Measurements from ENCODE around the gene UCK2.

Gene UCK2

DNA sequence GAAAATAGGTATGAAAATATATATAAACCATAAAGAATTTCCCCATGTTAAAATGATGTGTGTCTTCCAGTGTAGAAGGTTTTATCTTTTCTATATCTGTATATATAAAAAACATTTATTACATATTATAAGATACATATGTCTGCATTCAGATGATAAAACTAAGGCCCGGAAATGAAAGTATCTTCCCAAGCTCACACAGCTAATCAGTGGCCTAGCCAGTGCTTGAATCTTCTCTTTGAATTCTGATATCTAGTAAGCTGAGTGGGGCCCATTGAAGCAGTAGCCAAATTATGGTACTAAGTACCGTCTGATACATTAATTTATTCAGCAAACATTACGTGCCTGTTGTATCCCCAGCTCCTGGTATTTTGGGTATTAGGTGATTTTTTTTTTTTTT, 28.6 kb downstream of the UCK2 start:
- TF ChIP-seq CTCF (conservative IDR thresholded peaks at IDR 0.05; ENCODE audit: low read length): no peak
- H3K4me3 ChIP-seq (ENCODE audit: low read length): no peak overlapping the region
- no peak for DNase-seq (ENCODE audit: low read depth)

- DNase-seq (ENCODE audit: low read depth): no peak
- TF ChIP-seq CTCF (conservative IDR thresholded peaks at IDR 0.05; ENCODE audit: low read length): no peak
- H3K4me3 ChIP-seq (ENCODE audit: low read length): no peak overlapping the region
Observed at GRCh38 chr1:165856606-165857005, 29.2 kb downstream of the UCK2 start.

- peak; percentile 58 for DNase-seq (ENCODE audit: low read depth)
- H3K4me3 ChIP-seq (ENCODE audit: low read length): no peak overlapping the region
- no peak for TF ChIP-seq CTCF (conservative IDR thresholded peaks at IDR 0.05; ENCODE audit: low read length)
Observed at GRCh38 chr1:165857046-165857801, 29.8 kb downstream of the UCK2 start.

DNA sequence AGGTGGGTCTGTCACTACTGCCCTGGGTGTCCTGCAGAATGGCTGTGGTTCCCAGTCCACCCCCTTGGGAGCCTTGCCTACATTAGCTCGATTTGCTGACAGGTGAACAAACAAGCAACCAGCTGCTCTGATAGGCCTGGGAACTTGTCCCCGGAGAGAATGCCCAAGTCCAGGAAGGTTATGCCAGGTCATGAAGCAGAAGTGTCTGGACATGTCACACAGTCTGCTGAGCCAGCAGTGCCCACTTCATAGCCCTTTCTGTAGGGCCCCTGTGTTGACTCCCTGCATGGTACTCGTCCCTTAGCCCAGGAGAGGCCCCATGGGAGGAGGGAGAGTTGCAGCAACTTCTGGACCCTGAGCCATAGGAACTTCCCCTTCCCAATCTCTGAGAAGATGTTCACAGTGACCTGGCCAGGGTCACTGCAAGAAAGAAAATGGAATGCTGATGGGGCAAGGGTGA, 31.0 kb downstream of the UCK2 start:
- no peak overlapping the region for H3K4me3 ChIP-seq (ENCODE audit: low read length)
- TF ChIP-seq CTCF (conservative IDR thresholded peaks at IDR 0.05; ENCODE audit: low read length): no peak
- DNase-seq (ENCODE audit: low read depth): no peak

DNA sequence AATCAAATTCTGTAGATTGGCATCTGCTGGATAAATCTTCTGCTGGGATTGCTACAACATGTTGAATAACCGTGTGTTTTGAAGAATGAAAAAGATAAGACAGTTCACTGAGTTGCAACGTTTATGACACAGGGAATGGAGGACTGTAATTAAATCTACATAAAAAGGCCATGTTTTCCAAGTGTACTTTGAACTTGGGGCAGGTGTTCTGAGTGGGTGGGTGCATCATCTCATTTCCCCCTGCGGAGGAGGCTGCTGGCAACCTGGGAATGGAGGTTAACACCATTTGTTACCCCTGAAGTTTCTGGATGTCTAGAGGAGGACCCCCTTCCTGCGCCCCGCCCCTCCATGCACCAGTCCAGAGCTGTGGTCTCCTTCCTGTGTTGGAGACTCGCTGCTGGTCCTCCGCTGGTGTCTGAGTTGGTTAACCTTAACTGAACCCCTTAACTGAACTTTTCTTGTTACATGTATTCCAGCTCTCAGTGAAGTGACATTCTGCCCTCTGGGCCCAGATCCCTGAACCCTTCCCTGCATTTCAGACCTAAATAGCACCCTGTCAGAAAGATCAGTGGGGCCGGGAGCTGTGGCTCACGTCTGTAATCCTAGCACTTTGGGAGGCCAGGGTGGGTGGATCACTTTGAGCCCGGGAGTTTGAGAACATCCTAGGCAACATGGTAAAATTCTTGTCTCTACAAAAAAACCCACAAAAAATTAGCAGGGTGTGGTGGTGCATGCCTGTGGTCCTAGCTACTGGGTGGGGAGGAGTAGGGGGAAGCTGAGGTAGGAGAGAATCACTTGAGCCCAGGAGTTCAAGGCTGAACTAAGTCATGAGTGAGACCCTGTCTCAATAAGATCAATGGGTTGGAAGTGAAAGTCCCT, 31.8 kb downstream of the UCK2 start:
- peak; percentile 62 for DNase-seq (ENCODE audit: low read depth)
- H3K4me3 ChIP-seq (ENCODE audit: low read length): no peak overlapping the region
- no peak for TF ChIP-seq CTCF (conservative IDR thresholded peaks at IDR 0.05; ENCODE audit: low read length)

DNA sequence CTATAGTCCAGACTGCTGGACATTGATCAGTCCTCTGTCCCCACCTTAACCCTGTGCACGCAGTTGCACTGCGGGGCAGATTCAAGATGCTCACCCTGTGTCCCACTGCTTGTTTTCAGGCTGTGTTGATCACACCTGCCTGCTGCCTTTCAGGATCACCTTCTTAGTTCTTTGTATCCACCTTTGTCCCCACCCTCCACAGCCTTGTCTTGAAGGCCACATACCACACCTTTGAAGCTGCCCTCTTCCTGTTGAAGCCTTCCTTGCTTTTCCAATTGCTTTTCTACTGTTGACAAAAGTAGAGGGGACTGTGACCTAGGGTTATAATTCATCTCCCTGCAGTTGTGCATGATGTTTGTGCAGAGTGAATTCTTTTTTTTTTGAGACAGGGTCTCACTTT, 32.7 kb downstream of the UCK2 start:
- TF ChIP-seq CTCF (conservative IDR thresholded peaks at IDR 0.05; ENCODE audit: low read length): no peak
- no peak for DNase-seq (ENCODE audit: low read depth)
- no peak overlapping the region for H3K4me3 ChIP-seq (ENCODE audit: low read length)
